ENCODE data around the gene KIAA0753.

KIAA0753 gene

GRCh38 chr17:6671431-6671830 lies 30.9 kb upstream of the KIAA0753 start:
- H4K20me1 ChIP-seq (ENCODE audit: insufficient read depth, low read length) = no peaks in the 10 kb centered on the region
- H3K4me2 ChIP-seq (ENCODE audit: low read length) = no peak overlapping the region
- no peaks in the 10 kb centered on the region for H3K4me1 ChIP-seq (ENCODE audit: low read length)
- no peak overlapping the region for H2AFZ ChIP-seq (ENCODE audit: low read depth, low read length)
- H3K27ac ChIP-seq (ENCODE audit: low read length) = no peak overlapping the region
- H3K9me3 ChIP-seq (ENCODE audit: insufficient read depth, low read length) = no peaks in the 10 kb centered on the region
- H3K79me2 ChIP-seq (ENCODE audit: low read length) = no peaks in the 10 kb centered on the region
- no peak overlapping the region for H3K9ac ChIP-seq (ENCODE audit: low read length)
- no peaks in the 10 kb centered on the region for H3K36me3 ChIP-seq (replicated peaks; ENCODE audit: low read depth, low read length)
- no peak for TF ChIP-seq CTCF (IDR thresholded peaks at IDR 0.05; ENCODE audit: low read depth, low read length)
- no peak for TF ChIP-seq EZH2phosphoT487 (IDR thresholded peaks at IDR 0.05; ENCODE audit: low read depth)
- no peak overlapping the region for H3K4me3 ChIP-seq (ENCODE audit: low read length)
- H3K27me3 ChIP-seq (ENCODE audit: low read depth, low read length) = no peaks in the 10 kb centered on the region

- no peaks in the 10 kb centered on the region for H3K4me1 ChIP-seq (ENCODE audit: low read length)
- H3K36me3 ChIP-seq (replicated peaks; ENCODE audit: low read depth, low read length) = no peaks in the 10 kb centered on the region
- no peak overlapping the region for H3K4me2 ChIP-seq (ENCODE audit: low read length)
- no peak overlapping the region for H3K9ac ChIP-seq (ENCODE audit: low read length)
- H3K4me3 ChIP-seq (ENCODE audit: low read length) = no peak overlapping the region
- no peak overlapping the region for H3K27ac ChIP-seq (ENCODE audit: low read length)
- no peaks in the 10 kb centered on the region for H3K27me3 ChIP-seq (ENCODE audit: low read depth, low read length)
- H3K79me2 ChIP-seq (ENCODE audit: low read length) = no peaks in the 10 kb centered on the region
- H3K9me3 ChIP-seq (ENCODE audit: insufficient read depth, low read length) = no peaks in the 10 kb centered on the region
- no peak overlapping the region for H2AFZ ChIP-seq (ENCODE audit: low read depth, low read length)
- H4K20me1 ChIP-seq (ENCODE audit: insufficient read depth, low read length) = no peaks in the 10 kb centered on the region
- TF ChIP-seq EZH2phosphoT487 (IDR thresholded peaks at IDR 0.05; ENCODE audit: low read depth) (no peak), CTCF (IDR thresholded peaks at IDR 0.05; ENCODE audit: low read depth, low read length) (no peak)
Observed at GRCh38 chr17:6670999-6671398, 30.5 kb upstream of the KIAA0753 start.

- no peaks in the 10 kb centered on the region for H3K9me3 ChIP-seq (ENCODE audit: insufficient read depth, low read length)
- H3K27me3 ChIP-seq (ENCODE audit: low read depth, low read length) = no peaks in the 10 kb centered on the region
- no peak overlapping the region for H3K4me2 ChIP-seq (ENCODE audit: low read length)
- H4K20me1 ChIP-seq (ENCODE audit: insufficient read depth, low read length) = no peaks in the 10 kb centered on the region
- H3K36me3 ChIP-seq (replicated peaks; ENCODE audit: low read depth, low read length) = no peaks in the 10 kb centered on the region
- H2AFZ ChIP-seq (ENCODE audit: low read depth, low read length) = no peak overlapping the region
- H3K4me1 ChIP-seq (ENCODE audit: low read length) = no peaks in the 10 kb centered on the region
- no peaks in the 10 kb centered on the region for H3K79me2 ChIP-seq (ENCODE audit: low read length)
- no peak for TF ChIP-seq CTCF (IDR thresholded peaks at IDR 0.05; ENCODE audit: low read depth, low read length)
- TF ChIP-seq EZH2phosphoT487 (IDR thresholded peaks at IDR 0.05; ENCODE audit: low read depth) = no peak
- H3K9ac ChIP-seq (ENCODE audit: low read length) = no peak overlapping the region
- H3K27ac ChIP-seq (ENCODE audit: low read length) = no peak overlapping the region
- no peak overlapping the region for H3K4me3 ChIP-seq (ENCODE audit: low read length)
Observed at GRCh38 chr17:6670571-6670970, 30.1 kb upstream of the KIAA0753 start.

GRCh38 chr17:6669479-6670212 lies 29.1 kb upstream of the KIAA0753 start:
- H3K4me2 ChIP-seq (ENCODE audit: low read length) = no peak overlapping the region

More at GRCh38 chr17:6669479-6670212, 29.1 kb upstream of the KIAA0753 start:
- no peak overlapping the region for H3K27ac ChIP-seq (ENCODE audit: low read length)
- no peaks in the 10 kb centered on the region for H4K20me1 ChIP-seq (ENCODE audit: insufficient read depth, low read length)
- TF ChIP-seq CTCF (IDR thresholded peaks at IDR 0.05; ENCODE audit: low read depth, low read length) (no peak), EZH2phosphoT487 (IDR thresholded peaks at IDR 0.05; ENCODE audit: low read depth) (no peak)
- H3K4me1 ChIP-seq (ENCODE audit: low read length) = no peaks in the 10 kb centered on the region
- no peaks in the 10 kb centered on the region for H3K27me3 ChIP-seq (ENCODE audit: low read depth, low read length)
- no peak overlapping the region for H3K4me3 ChIP-seq (ENCODE audit: low read length)
- H3K79me2 ChIP-seq (ENCODE audit: low read length) = no peaks in the 10 kb centered on the region
- H3K36me3 ChIP-seq (replicated peaks; ENCODE audit: low read depth, low read length) = no peaks in the 10 kb centered on the region
- no peak overlapping the region for H2AFZ ChIP-seq (ENCODE audit: low read depth, low read length)
- no peak overlapping the region for H3K9ac ChIP-seq (ENCODE audit: low read length)
- no peaks in the 10 kb centered on the region for H3K9me3 ChIP-seq (ENCODE audit: insufficient read depth, low read length)
